ENCODE measurements around the gene HECTD1.

The HECTD1 gene

DNA sequence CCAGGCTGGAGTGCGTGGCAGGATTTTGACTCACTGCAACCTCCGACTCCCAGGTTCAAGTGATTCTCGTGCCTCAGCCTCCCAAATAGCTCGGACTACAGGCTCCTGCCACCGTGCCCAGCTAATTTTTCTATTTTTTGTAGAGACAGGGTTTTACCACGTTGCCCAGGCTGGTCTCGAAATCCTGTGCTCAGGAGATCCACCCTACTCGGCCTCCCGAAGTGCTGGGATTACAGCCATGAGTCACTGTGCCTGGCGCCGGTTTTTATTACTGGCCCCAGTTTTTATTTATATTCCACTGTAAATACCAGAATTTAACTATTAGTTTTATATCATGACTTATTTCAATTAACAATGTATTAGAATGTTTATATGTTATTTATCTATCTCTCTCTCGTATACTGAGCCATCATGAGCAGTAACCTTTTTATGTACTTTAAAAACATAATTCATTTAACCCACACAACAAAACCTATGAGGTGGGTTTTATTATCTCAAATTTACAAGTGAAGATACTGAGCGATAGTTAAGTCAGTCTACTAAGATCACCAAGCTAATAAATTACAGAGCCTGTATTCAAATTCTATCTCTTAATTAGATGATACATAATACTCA is 47.8 kb downstream of the HECTD1 start:
- Histone ChIP-seq H2BK120ac (ENCODE audit: insufficient read depth, low read length, poor library complexity) (no peak overlapping the region), H3K36me3 (ENCODE audit: control insufficient read depth in 1 of 2, insufficient read depth in 2 of 2, low read length in 2 of 2) (peaks cover 27 to 30% of the 10 kb centered on the region in 2 experiments), H2BK12ac (ENCODE audit: low read length) (no peak overlapping the region), H3K79me2 (ENCODE audit: control insufficient read depth, insufficient read depth, low read length, poor library complexity) (no peaks in the 10 kb centered on the region), H3K4ac (ENCODE audit: low read depth, low read length) (no peak overlapping the region), H4K12ac (ENCODE audit: low read depth, low read length) (no peak overlapping the region), H3K79me1 (ENCODE audit: low read length) (no peaks in the 10 kb centered on the region), H3K4me2 (ENCODE audit: low read length) (no peak overlapping the region), H3K4me1 (ENCODE audit: control insufficient read depth in 1 of 2, insufficient read depth in 2 of 2, low read length in 2 of 2) (no peaks in the 10 kb centered on the region), H4K8ac (ENCODE audit: low read depth, low read length) (no peak overlapping the region), H3K27me3 (ENCODE audit: insufficient read depth, low read length) (no peaks in the 10 kb centered on the region), H2BK5ac (ENCODE audit: low read depth, low read length, poor library complexity) (no peak overlapping the region), H3K27ac (ENCODE audit: low read depth, low read length) (no peak overlapping the region), H3K4me3 (ENCODE audit: low read depth, low read length) (no peak overlapping the region), H3K14ac (ENCODE audit: low read length) (no peak overlapping the region), H3K9ac (ENCODE audit: low read length) (no peak overlapping the region), H3K9me3 (ENCODE audit: insufficient read depth, low read depth, low read length) (peaks cover 2% of the 10 kb centered on the region), H3K23ac (ENCODE audit: low read length) (no peak overlapping the region), H2AFZ (ENCODE audit: insufficient read depth, low read length, poor library complexity) (no peak overlapping the region), H3K18ac (ENCODE audit: low read length) (no peak overlapping the region), H2AK5ac (ENCODE audit: low read length) (no peak overlapping the region), H4K91ac (ENCODE audit: low read depth, low read length) (no peak overlapping the region)
- no peak for DNase-seq
- WGBS (ENCODE audit: extremely low coverage, insufficient coverage, insufficient read length), result no CpG with 5 or more reads among the region's 13 CpGs

DNA sequence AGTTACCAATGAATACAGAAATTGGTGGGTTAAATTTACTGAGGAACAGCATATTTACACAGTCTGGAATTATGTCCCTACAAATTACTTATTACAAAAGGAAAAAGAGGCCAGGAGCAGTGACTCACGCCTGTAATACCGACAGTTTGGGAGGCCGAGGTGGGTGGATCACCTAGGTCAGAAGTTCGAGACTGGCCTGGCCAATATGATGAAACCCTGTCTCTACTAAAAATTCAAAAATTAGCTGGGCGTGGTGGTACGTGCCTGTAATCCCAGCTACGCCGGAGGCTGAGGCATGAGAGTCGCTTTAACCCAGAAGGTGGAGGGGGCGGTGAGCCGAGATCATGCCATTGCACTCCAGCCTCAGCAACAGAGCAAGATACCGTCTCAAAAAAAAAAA is 52.6 kb downstream of the HECTD1 start:
- H2BK12ac ChIP-seq (ENCODE audit: low read length), result no peak overlapping the region
- no CpG with 5 or more reads among the region's 12 CpGs for WGBS (ENCODE audit: extremely low coverage, insufficient coverage, insufficient read length)

GRCh38 chr14:31142455-31143087 is 65.0 kb downstream of the HECTD1 start:
- Histone ChIP-seq H2BK12ac (ENCODE audit: low read length) (no peak overlapping the region), H3K14ac (ENCODE audit: low read length) (no peak overlapping the region), H2AFZ (ENCODE audit: insufficient read depth, low read length, poor library complexity) (no peak overlapping the region), H3K9me3 (ENCODE audit: insufficient read depth, low read depth, low read length) (no peaks in the 10 kb centered on the region), H3K9ac (ENCODE audit: low read length) (no peak overlapping the region), H3K4me1 (ENCODE audit: control insufficient read depth in 1 of 2, insufficient read depth in 2 of 2, low read length in 2 of 2) (no peaks in the 10 kb centered on the region), H4K8ac (ENCODE audit: low read depth, low read length) (no peak overlapping the region), H2BK120ac (ENCODE audit: insufficient read depth, low read length, poor library complexity) (no peak overlapping the region), H3K4ac (ENCODE audit: low read depth, low read length) (no peak overlapping the region), H3K18ac (ENCODE audit: low read length) (no peak overlapping the region), H3K4me2 (ENCODE audit: low read length) (no peak overlapping the region), H4K12ac (ENCODE audit: low read depth, low read length) (no peak overlapping the region), H3K79me2 (ENCODE audit: control insufficient read depth, insufficient read depth, low read length, poor library complexity) (no peaks in the 10 kb centered on the region), H3K4me3 (ENCODE audit: low read depth, low read length) (no peak overlapping the region), H4K91ac (ENCODE audit: low read depth, low read length) (no peak overlapping the region), H3K36me3 (ENCODE audit: control insufficient read depth in 1 of 2, insufficient read depth in 2 of 2, low read length in 2 of 2) (peaks cover 23 to 31% of the 10 kb centered on the region in 2 experiments), H3K79me1 (ENCODE audit: low read length) (no peaks in the 10 kb centered on the region), H2BK5ac (ENCODE audit: low read depth, low read length, poor library complexity) (no peak overlapping the region), H3K27me3 (ENCODE audit: insufficient read depth, low read length) (no peaks in the 10 kb centered on the region), H3K27ac (ENCODE audit: low read depth, low read length) (no peak overlapping the region), H3K23ac (ENCODE audit: low read length) (no peak overlapping the region), H2AK5ac (ENCODE audit: low read length) (no peak overlapping the region)
- no CpG with 5 or more reads among the region's 11 CpGs for WGBS (ENCODE audit: extremely low coverage, insufficient coverage, insufficient read length)
- DNase-seq, result no peak

More for the DNA sequence above, 52.6 kb downstream of the HECTD1 start:
- peaks cover 20 to 26% of the 10 kb centered on the region in 2 experiments for H3K36me3 ChIP-seq (ENCODE audit: control insufficient read depth in 1 of 2, insufficient read depth in 2 of 2, low read length in 2 of 2)
- no peak overlapping the region for H3K9ac ChIP-seq (ENCODE audit: low read length)
- H3K27me3 ChIP-seq (ENCODE audit: insufficient read depth, low read length), result no peaks in the 10 kb centered on the region
- no peak overlapping the region for H4K8ac ChIP-seq (ENCODE audit: low read depth, low read length)
- H4K12ac ChIP-seq (ENCODE audit: low read depth, low read length), result no peak overlapping the region
- H3K79me1 ChIP-seq (ENCODE audit: low read length), result no peaks in the 10 kb centered on the region
- H2AFZ ChIP-seq (ENCODE audit: insufficient read depth, low read length, poor library complexity), result no peak overlapping the region
- no peak overlapping the region for H2BK120ac ChIP-seq (ENCODE audit: insufficient read depth, low read length, poor library complexity)
- no peak overlapping the region for H3K18ac ChIP-seq (ENCODE audit: low read length)
- no peaks in the 10 kb centered on the region for H3K9me3 ChIP-seq (ENCODE audit: insufficient read depth, low read depth, low read length)
- H3K4me3 ChIP-seq (ENCODE audit: low read depth, low read length), result no peak overlapping the region
- H4K91ac ChIP-seq (ENCODE audit: low read depth, low read length), result no peak overlapping the region
- no peaks in the 10 kb centered on the region for H3K79me2 ChIP-seq (ENCODE audit: control insufficient read depth, insufficient read depth, low read length, poor library complexity)
- no peak overlapping the region for H3K4me2 ChIP-seq (ENCODE audit: low read length)
- no peak overlapping the region for H2BK5ac ChIP-seq (ENCODE audit: low read depth, low read length, poor library complexity)
- no peak overlapping the region for H3K27ac ChIP-seq (ENCODE audit: low read depth, low read length)
- H3K14ac ChIP-seq (ENCODE audit: low read length), result no peak overlapping the region
- no peak for DNase-seq
- H3K23ac ChIP-seq (ENCODE audit: low read length), result no peak overlapping the region
- no peak overlapping the region for H2AK5ac ChIP-seq (ENCODE audit: low read length)
- no peaks in the 10 kb centered on the region for H3K4me1 ChIP-seq (ENCODE audit: control insufficient read depth in 1 of 2, insufficient read depth in 2 of 2, low read length in 2 of 2)
- H3K4ac ChIP-seq (ENCODE audit: low read depth, low read length), result no peak overlapping the region

DNA sequence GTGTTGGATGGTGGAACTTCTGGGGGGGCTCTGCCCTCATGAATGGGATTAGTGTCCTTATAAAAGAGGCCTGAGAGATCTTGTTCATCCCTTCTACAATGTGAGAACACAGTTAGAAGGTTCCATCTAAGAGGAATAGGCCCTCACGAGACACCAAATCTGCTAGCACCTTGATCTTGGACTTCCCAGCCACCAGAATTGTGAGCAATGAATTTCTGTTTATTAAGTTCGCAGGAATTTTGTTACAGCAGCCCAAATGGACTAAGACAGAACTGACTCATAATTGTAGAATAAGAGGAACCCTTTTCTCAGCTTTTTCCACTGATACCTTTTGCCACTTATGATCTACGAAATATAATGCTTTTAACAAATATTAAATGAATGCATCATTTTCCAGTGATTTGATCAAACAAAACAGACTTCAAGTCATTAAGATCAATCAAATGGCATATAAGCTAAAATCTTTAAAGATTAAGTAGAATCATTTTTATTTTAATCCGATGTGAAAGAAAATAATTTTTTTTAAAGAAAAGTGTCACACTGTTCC is 68.2 kb downstream of the HECTD1 start:
- no peak for DNase-seq
- no peaks in the 10 kb centered on the region for H3K9me3 ChIP-seq (ENCODE audit: insufficient read depth, low read depth, low read length)
- H3K23ac ChIP-seq (ENCODE audit: low read length), result no peak overlapping the region
- no peak overlapping the region for H4K91ac ChIP-seq (ENCODE audit: low read depth, low read length)
- no peaks in the 10 kb centered on the region for H3K79me2 ChIP-seq (ENCODE audit: control insufficient read depth, insufficient read depth, low read length, poor library complexity)
- no peak overlapping the region for H3K18ac ChIP-seq (ENCODE audit: low read length)
- H3K36me3 ChIP-seq (ENCODE audit: control insufficient read depth in 1 of 2, insufficient read depth in 2 of 2, low read length in 2 of 2), result peaks cover 20 to 29% of the 10 kb centered on the region in 2 experiments
- no peaks in the 10 kb centered on the region for H3K27me3 ChIP-seq (ENCODE audit: insufficient read depth, low read length)
- H2AFZ ChIP-seq (ENCODE audit: insufficient read depth, low read length, poor library complexity), result no peak overlapping the region
- no peaks in the 10 kb centered on the region for H3K79me1 ChIP-seq (ENCODE audit: low read length)
- H3K27ac ChIP-seq (ENCODE audit: low read depth, low read length), result no peak overlapping the region
- no peak overlapping the region for H3K4me2 ChIP-seq (ENCODE audit: low read length)
- no peak overlapping the region for H3K4me3 ChIP-seq (ENCODE audit: low read depth, low read length)
- H2BK12ac ChIP-seq (ENCODE audit: low read length), result no peak overlapping the region
- H2BK5ac ChIP-seq (ENCODE audit: low read depth, low read length, poor library complexity), result no peak overlapping the region
- no peak overlapping the region for H4K12ac ChIP-seq (ENCODE audit: low read depth, low read length)
- no peak overlapping the region for H3K9ac ChIP-seq (ENCODE audit: low read length)
- H3K4ac ChIP-seq (ENCODE audit: low read depth, low read length), result no peak overlapping the region
- H2AK5ac ChIP-seq (ENCODE audit: low read length), result no peak overlapping the region
- H2BK120ac ChIP-seq (ENCODE audit: insufficient read depth, low read length, poor library complexity), result no peak overlapping the region
- H3K14ac ChIP-seq (ENCODE audit: low read length), result no peak overlapping the region
- no peak overlapping the region for H4K8ac ChIP-seq (ENCODE audit: low read depth, low read length)
- no peaks in the 10 kb centered on the region for H3K4me1 ChIP-seq (ENCODE audit: control insufficient read depth in 1 of 2, insufficient read depth in 2 of 2, low read length in 2 of 2)
- no CpG with 5 or more reads among the region's 4 CpGs for WGBS (ENCODE audit: extremely low coverage, insufficient coverage, insufficient read length)
